Adrenal gland (tissue), 12 donors: ENCODE measurements around the gene ELOVL2. TPM values are rescaled to one million over a fixed set of nuclear protein-coding genes. Genes with fewer than 3 reads are reported as not detected.
"Not testable (repeated sequence)": the region's sequence is repeated elsewhere in the genome, so short reads cannot be mapped to it uniquely, and the experiment has no call there.

Experiments used
- DNase-seq, 7 donors: peaks; one replicate each; pipeline ENCODE4 v3.0.0-alpha.2; 2019 to 2020
- H3K27ac ChIP-seq, 5 donors: fragments of 200-600 bp; sonication (generic) in 4 of 5; 1 replicate in 3 of 5; 2 replicates in 2 of 5; pipeline versions ENCODE4 v1.5.1 to v1.8.0; 2016 to 2020; ENCODE audit warnings: mild to moderate bottlenecking in 1 of 5
- H3K27me3 ChIP-seq: fragments of 200-600 bp; 2 replicates; pipeline ENCODE4 v1.8.0; 2021
- H3K36me3 ChIP-seq, 2 donors: fragments of 200-600 bp; replicated peaks in 1 of 2; 1 replicate in 1 of 2; 2 replicates in 1 of 2; pipeline versions ENCODE4 v1.5.1 to v1.8.0; 2018 to 2022
- H3K4me1 ChIP-seq, 2 donors: fragments of 200-600 bp; replicated peaks in 1 of 2; 1 replicate in 1 of 2; 2 replicates in 1 of 2; pipeline versions ENCODE4 v1.5.1 to v1.8.0; 2018 to 2021
- H3K4me3 ChIP-seq, 4 donors: fragments of 200-600 bp; sonication (generic) in 3 of 4; one replicate each; pipeline ENCODE4 v1.5.1; 2016 to 2018
- H3K9me3 ChIP-seq, 3 donors: fragments of 200-600 bp; sonication (generic) in 1 of 3; replicated peaks in 1 of 3; 1 replicate in 2 of 3; 2 replicates in 1 of 3; pipeline versions ENCODE4 v1.5.1 to v1.8.0; 2016 to 2021
- CTCF ChIP-seq, 6 experiments: fragments of 450-650 bp in 4 of 6; fragments of 200-600 bp in 2 of 6; sonication (generic) in 1 of 6; IDR thresholded peaks; 1 replicate in 5 of 6; 2 replicates in 1 of 6; pipeline versions ENCODE4 v1.5.1 to v1.8.0; 2016 to 2021; ENCODE audit warnings: antibody characterized with exemption in 6 of 6, mild to moderate bottlenecking in 2 of 6, moderate library complexity in 1 of 6
- POLR2A ChIP-seq, 2 donors: fragments of 450-650 bp; IDR thresholded peaks; one replicate each; pipeline ENCODE4 v1.6.1; 2017; ENCODE audit warnings: antibody characterized with exemption in 2 of 2, mild to moderate bottlenecking in 2 of 2, moderate library complexity in 1 of 2
- WGBS, 4 donors: extraction: QIAGEN DNeasy Blood & Tissue Kit in 2 of 4; methylation state at CpG; one replicate each; pipeline versions ENCODE4 v1.1.5 to v1.1.7; 2013 to 2017; 5-methylcytosine and 5-hydroxymethylcytosine counted together
- intact Hi-C, 2 donors: fragments of 100-400 bp; cut with DNase I; formaldehyde crosslinking; loops; one replicate each; pipeline versions ENCODE4 v1.14.1 to v1.15.0; 2022 to 2023
- polyA plus RNA-seq, 3 donors: library from polyadenylated mRNA; stranded (reverse); fragments of 200-250 nt in 2 of 3; fragments of 350-450 nt in 1 of 3; fragmentation: Illumina TruSeq in 1 of 3; extraction: RNeasy Lipid Tissue Mini Kit (QIAGEN cat#74804) in 1 of 3; gene quantifications; one replicate each; pipeline ENCODE4 v1.2.3, GENCODE V29; 2013 to 2014
- total RNA-seq, 9 donors: library from RNA; depleted of rRNA in 4 of 9; stranded (reverse); fragments of >200 nt in 4 of 9; fragments of 120-200 nt in 1 of 9; fragmentation: NEBNext Ultra II Directional in 1 of 9; extraction: Animal tissue kit (Norgen Biotek cat#: 25700) in 1 of 9; gene quantifications; one replicate each; pipeline versions ENCODE4 v1.1.0 to v1.2.4, GENCODE V29; 2013 to 2023
- donor health status: healthy with polysubstance abuse.
- donor health status: Bipolar disorder and iron deficiency.
- donor health status: DM: yes; HTN: yes; CAD: no.
- donor health status: DM: no; HTN: no; CAD: no.
- donor health status: DM: no; HTN: no; CAD: no.
- donor health status: DM: yes; HTN: yes; CAD: no.

Gene ELOVL2
- total and polyA plus RNA-seq, 12 donors = 0.34 to 1.8 (median 0.92) TPM

- 89 to 100% (median 93%) methylated on average over 1 of the region's 1 CpG for WGBS, 4 donors
- Histone ChIP-seq H3K4me1 (peaks cover 0 to 11% of the 10 kb centered on the region in 2 donors), H3K9me3 (no peaks in the 10 kb centered on the region), H3K27me3 (no peaks in the 10 kb centered on the region), H3K36me3 (no peaks in the 10 kb centered on the region), H3K4me3 (no peak overlapping the region), H3K27ac (no peak overlapping the region)
- TF ChIP-seq POLR2A (IDR thresholded peaks at IDR 0.05) = no peak
- no peak for TF ChIP-seq CTCF (IDR thresholded peaks at IDR 0.05)
- no peak for DNase-seq
- intact Hi-C loops = no loop called here
Measured at GRCh38 chr6:11089695-11090094, 45.6 kb upstream of the ELOVL2 start.

GRCh38 chr6:11087141-11087812, 43.2 kb upstream of the ELOVL2 start:
- intact Hi-C loops, H3K4me3 ChIP-seq, H3K36me3 ChIP-seq, H3K4me1 ChIP-seq, H3K27me3 ChIP-seq, DNase-seq, H3K27ac ChIP-seq, H3K9me3 ChIP-seq: not testable (repeated sequence)
- WGBS, 4 donors = 83 to 91% (median 88%) methylated on average over 21 to 47 of the region's 47 CpGs

GRCh38 chr6:11085758-11086435, 41.8 kb upstream of the ELOVL2 start:
- no peak overlapping the region for H3K4me3 ChIP-seq
- H3K9me3 ChIP-seq = no peaks in the 10 kb centered on the region
- H3K27me3 ChIP-seq = no peaks in the 10 kb centered on the region
- no peaks in the 10 kb centered on the region for H3K36me3 ChIP-seq
- no peak for DNase-seq
- 55 to 58% (median 58%) methylated on average over 3 of the region's 3 CpGs for WGBS, 4 donors
- H3K4me1 ChIP-seq = no peaks in the 10 kb centered on the region
- intact Hi-C loops = no loop called here
- H3K27ac ChIP-seq = no peak overlapping the region
- TF ChIP-seq CTCF (IDR thresholded peaks at IDR 0.05) (no peak), POLR2A (IDR thresholded peaks at IDR 0.05) (no peak)

- no peak overlapping the region for H3K27ac ChIP-seq
- H3K27me3 ChIP-seq = no peaks in the 10 kb centered on the region
- 76 to 91% (median 86%) methylated on average over 5 of the region's 5 CpGs for WGBS, 4 donors
- DNase-seq = no peak
- TF ChIP-seq POLR2A (IDR thresholded peaks at IDR 0.05) (no peak), CTCF (IDR thresholded peaks at IDR 0.05) (no peak)
- H3K4me3 ChIP-seq = no peak overlapping the region
- intact Hi-C loops = no loop called here
- H3K36me3 ChIP-seq = no peaks in the 10 kb centered on the region
- H3K9me3 ChIP-seq = no peaks in the 10 kb centered on the region
- no peaks in the 10 kb centered on the region for H3K4me1 ChIP-seq
Measured at GRCh38 chr6:11083956-11084355, 39.9 kb upstream of the ELOVL2 start.

- no peaks in the 10 kb centered on the region for H3K9me3 ChIP-seq
- no peaks in the 10 kb centered on the region for H3K27me3 ChIP-seq
- no peaks in the 10 kb centered on the region for H3K4me1 ChIP-seq
- H3K4me3 ChIP-seq = no peak overlapping the region
- H3K27ac ChIP-seq = no peak overlapping the region
- TF ChIP-seq POLR2A (IDR thresholded peaks at IDR 0.05) = no peak
- TF ChIP-seq CTCF (IDR thresholded peaks at IDR 0.05) = no peak
- no peaks in the 10 kb centered on the region for H3K36me3 ChIP-seq
- DNase-seq = no peak
- intact Hi-C loops = no loop called here
- 71 to 76% (median 75%) methylated on average over 4 of the region's 4 CpGs for WGBS, 4 donors
Measured at GRCh38 chr6:11083491-11083890, 39.4 kb upstream of the ELOVL2 start.
